CD14-positive monocyte (primary cell): ENCODE results near the gene KEL. TPM values are rescaled to one million over a fixed set of nuclear protein-coding genes. Genes with fewer than 3 reads are reported as not detected.

Source experiments
- DNase-seq, 3 donors: peaks; one replicate each; pipeline ENCODE4 v3.0.0-alpha.2; 2011 to 2022
- H2AFZ ChIP-seq: 2 replicates; pipeline ENCODE4 v1.6.0; 2012; ENCODE audit warnings: mild to moderate bottlenecking, low read depth, low read length, inconsistent platforms; ENCODE audit not compliant: insufficient read depth, poor library complexity, severe bottlenecking
- H3K27ac ChIP-seq, 2 donors: 1 replicate in 1 of 2; 2 replicates in 1 of 2; pipeline ENCODE4 v1.5.1; 2012 to 2013; ENCODE audit warnings: low read length in 2 of 2, control low read depth in 1 of 2, inconsistent platforms in 1 of 2, low read depth in 1 of 2, mild to moderate bottlenecking in 1 of 2
- H3K27me3 ChIP-seq, 2 donors: one replicate each; pipeline versions ENCODE4 v1.6.0 to v1.6.1; 2011 to 2013; ENCODE audit warnings: low read length in 2 of 2; ENCODE audit not compliant: control insufficient read depth in 2 of 2, insufficient read depth in 2 of 2
- H3K36me3 ChIP-seq, 2 donors: replicated peaks in 1 of 2; 1 replicate in 1 of 2; 2 replicates in 1 of 2; pipeline versions ENCODE4 v1.5.1 to v1.6.1; 2012 to 2013; ENCODE audit warnings: low read length in 2 of 2, control low read depth in 1 of 2, inconsistent platforms in 1 of 2, mild to moderate bottlenecking in 1 of 2; ENCODE audit not compliant: insufficient read depth in 2 of 2, control insufficient read depth in 1 of 2
- H3K4me1 ChIP-seq, 2 donors: 1 replicate in 1 of 2; 2 replicates in 1 of 2; pipeline versions ENCODE4 v1.5.1 to v1.6.1; 2012 to 2013; ENCODE audit warnings: low read length in 2 of 2, control low read depth in 1 of 2, inconsistent platforms in 1 of 2, mild to moderate bottlenecking in 1 of 2, moderate library complexity in 1 of 2; ENCODE audit not compliant: insufficient read depth in 2 of 2, control insufficient read depth in 1 of 2
- H3K4me2 ChIP-seq: replicated peaks from 2 replicates; pipeline ENCODE3; 2012; ENCODE audit warnings: low read length, moderate library complexity, mild to moderate bottlenecking; ENCODE audit not compliant: poor library complexity, severe bottlenecking; ENCODE audit errors: extremely low read depth
- H3K4me3 ChIP-seq, 3 experiments: fragments of 200-600 bp in 1 of 3; sonication (generic) in 1 of 3; replicated peaks in 1 of 3; 1 replicate in 2 of 3; 2 replicates in 1 of 3; pipeline ENCODE4 v1.5.1; 2011 to 2013; ENCODE audit warnings: low read length in 3 of 3, mild to moderate bottlenecking in 3 of 3, control low read depth in 2 of 3, low read depth in 2 of 3, inconsistent platforms in 1 of 3, moderate library complexity in 1 of 3
- H3K79me2 ChIP-seq: 2 replicates; pipeline ENCODE4 v1.6.0; 2012; ENCODE audit warnings: mild to moderate bottlenecking, control low read depth, inconsistent platforms, low read length, moderate library complexity; ENCODE audit not compliant: insufficient read depth
- H3K9ac ChIP-seq: 2 replicates; pipeline ENCODE4 v1.6.0; 2017; ENCODE audit warnings: low read length, mild to moderate bottlenecking; ENCODE audit not compliant: insufficient read depth, poor library complexity, severe bottlenecking
- H3K9me3 ChIP-seq, 2 donors: replicated peaks in 1 of 2; 1 replicate in 1 of 2; 2 replicates in 1 of 2; pipeline versions ENCODE4 v1.5.1 to v1.6.1; 2012 to 2013; ENCODE audit warnings: low read length in 2 of 2, control low read depth in 1 of 2; ENCODE audit not compliant: control insufficient read depth in 1 of 2, insufficient read depth in 1 of 2
- H4K20me1 ChIP-seq: 2 replicates; pipeline ENCODE4 v1.6.0; 2012; ENCODE audit warnings: mild to moderate bottlenecking, low read length, control low read depth, moderate library complexity; ENCODE audit not compliant: insufficient read depth
- H3K27ac Mint-ChIP-seq, 7 donors: one replicate each; pipeline ENCODE4 v1.8.0; 2020; ENCODE audit warnings: mild to moderate bottlenecking in 7 of 7, mixed read lengths in 7 of 7, moderate library complexity in 6 of 7, inconsistent platforms in 2 of 7
- H3K27me3 Mint-ChIP-seq, 3 donors: one replicate each; pipeline ENCODE4 v1.8.0; 2021 to 2022; ENCODE audit warnings: low read depth in 3 of 3, mild to moderate bottlenecking in 3 of 3, mixed read lengths in 3 of 3, moderate library complexity in 3 of 3, inconsistent platforms in 1 of 3
- H3K36me3 Mint-ChIP-seq, 2 donors: one replicate each; pipeline ENCODE4 v1.8.0; 2020; ENCODE audit warnings: mixed read lengths in 2 of 2, inconsistent platforms in 1 of 2, mild to moderate bottlenecking in 1 of 2
- H3K4me1 Mint-ChIP-seq: one replicate; pipeline ENCODE4 v1.8.0; 2020; ENCODE audit warnings: mild to moderate bottlenecking, mixed read lengths
- H3K4me3 Mint-ChIP-seq, 2 donors: one replicate each; pipeline ENCODE4 v1.8.0; 2020; ENCODE audit warnings: mild to moderate bottlenecking in 2 of 2, mixed read lengths in 2 of 2, moderate library complexity in 1 of 2
- H3K9me3 Mint-ChIP-seq, 7 donors: one replicate each; pipeline ENCODE4 v1.8.0; 2020 to 2022; ENCODE audit warnings: mixed read lengths in 7 of 7, mild to moderate bottlenecking in 6 of 7, moderate library complexity in 6 of 7, inconsistent platforms in 2 of 7
- WGBS: methylation state at CpG from one replicate; pipeline ENCODE4 v1.1.5; 2013; ENCODE audit warnings: missing lambda C conversion rate; ENCODE audit not compliant: insufficient coverage; 5-methylcytosine and 5-hydroxymethylcytosine counted together
- intact Hi-C, 2 donors: fragments of 100-400 bp; cut with micrococcal nuclease; formaldehyde crosslinking; loops; one replicate each; pipeline versions ENCODE4 v1.15.0 to v1.15.1; 2023
- polyA plus RNA-seq, 3 donors: library from polyadenylated mRNA; depleted of rRNA in 1 of 3; unstranded in 2 of 3; stranded (reverse) in 1 of 3; fragments of 300-500 nt in 2 of 3; fragments of >200 nt in 1 of 3; fragmentation: Illumina TruSeq in 2 of 3; gene quantifications; 1 replicate in 2 of 3; 2 replicates in 1 of 3; pipeline ENCODE4 v1.2.3, GENCODE V29; 2012 to 2021
- TF ChIP-seq, protein P1 (sequence below): fragments of 200-600 bp; IDR thresholded peaks from one replicate; pipeline ENCODE4 v1.8.0; 2022; ENCODE audit warnings: antibody characterized with exemption, mild to moderate bottlenecking

KEL gene
- polyA plus RNA-seq, 3 donors, result 2.5 TPM; not detected in 2

DNA sequence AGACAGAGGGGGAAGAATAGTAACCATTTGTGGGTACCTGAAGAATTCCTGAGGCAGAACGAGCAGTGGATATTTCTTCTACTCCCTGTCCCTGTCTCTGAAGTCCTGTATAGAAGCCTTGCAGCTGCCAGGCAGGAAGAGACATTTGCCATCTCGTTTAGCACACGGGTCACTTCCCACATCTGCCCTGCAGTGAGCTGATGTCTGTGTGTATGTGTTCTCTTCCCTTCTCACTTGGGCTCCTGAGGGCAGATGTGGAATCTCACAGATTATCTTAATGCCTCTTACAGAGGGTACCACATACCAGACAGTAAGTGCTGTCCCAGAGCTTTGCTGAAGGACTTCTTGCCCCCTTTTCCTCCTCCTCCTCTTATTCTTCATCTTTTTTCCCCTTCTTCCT lies 62.5 kb downstream of the KEL start:
- Mint-ChIP-seq H3K9me3 (peaks cover 0 to 6% (median 4%) of the 10 kb centered on the region in 7 donors), H3K36me3 (no peaks in the 10 kb centered on the region), H3K4me3 (peak overlapping the region in 1 of 2 donors; percentile 6), H3K4me1 (no peaks in the 10 kb centered on the region), H3K27ac (peak overlapping the region in 2 of 7 donors; percentile 5 to 27), H3K27me3 (peaks cover 3 to 7% (median 5%) of the 10 kb centered on the region in 3 donors)
- Histone ChIP-seq H3K27ac (no peak overlapping the region), H4K20me1 (no peaks in the 10 kb centered on the region), H3K9ac (no peak overlapping the region), H3K4me1 (no peaks in the 10 kb centered on the region), H3K4me3 (no peak overlapping the region), H2AFZ (no peak overlapping the region), H3K27me3 (no peaks in the 10 kb centered on the region), H3K36me3 (no peaks in the 10 kb centered on the region), H3K79me2 (no peaks in the 10 kb centered on the region), H3K4me2 (no peak overlapping the region), H3K9me3 (peaks cover 3 to 6% of the 10 kb centered on the region in 2 donors)
- 0% methylated on average over 2 of the region's 3 CpGs for WGBS
- intact Hi-C loops, result no loop called here
- DNase-seq, result no peak
- TF ChIP-seq, protein P1, sequence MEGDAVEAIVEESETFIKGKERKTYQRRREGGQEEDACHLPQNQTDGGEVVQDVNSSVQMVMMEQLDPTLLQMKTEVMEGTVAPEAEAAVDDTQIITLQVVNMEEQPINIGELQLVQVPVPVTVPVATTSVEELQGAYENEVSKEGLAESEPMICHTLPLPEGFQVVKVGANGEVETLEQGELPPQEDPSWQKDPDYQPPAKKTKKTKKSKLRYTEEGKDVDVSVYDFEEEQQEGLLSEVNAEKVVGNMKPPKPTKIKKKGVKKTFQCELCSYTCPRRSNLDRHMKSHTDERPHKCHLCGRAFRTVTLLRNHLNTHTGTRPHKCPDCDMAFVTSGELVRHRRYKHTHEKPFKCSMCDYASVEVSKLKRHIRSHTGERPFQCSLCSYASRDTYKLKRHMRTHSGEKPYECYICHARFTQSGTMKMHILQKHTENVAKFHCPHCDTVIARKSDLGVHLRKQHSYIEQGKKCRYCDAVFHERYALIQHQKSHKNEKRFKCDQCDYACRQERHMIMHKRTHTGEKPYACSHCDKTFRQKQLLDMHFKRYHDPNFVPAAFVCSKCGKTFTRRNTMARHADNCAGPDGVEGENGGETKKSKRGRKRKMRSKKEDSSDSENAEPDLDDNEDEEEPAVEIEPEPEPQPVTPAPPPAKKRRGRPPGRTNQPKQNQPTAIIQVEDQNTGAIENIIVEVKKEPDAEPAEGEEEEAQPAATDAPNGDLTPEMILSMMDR, result no peak

DNA sequence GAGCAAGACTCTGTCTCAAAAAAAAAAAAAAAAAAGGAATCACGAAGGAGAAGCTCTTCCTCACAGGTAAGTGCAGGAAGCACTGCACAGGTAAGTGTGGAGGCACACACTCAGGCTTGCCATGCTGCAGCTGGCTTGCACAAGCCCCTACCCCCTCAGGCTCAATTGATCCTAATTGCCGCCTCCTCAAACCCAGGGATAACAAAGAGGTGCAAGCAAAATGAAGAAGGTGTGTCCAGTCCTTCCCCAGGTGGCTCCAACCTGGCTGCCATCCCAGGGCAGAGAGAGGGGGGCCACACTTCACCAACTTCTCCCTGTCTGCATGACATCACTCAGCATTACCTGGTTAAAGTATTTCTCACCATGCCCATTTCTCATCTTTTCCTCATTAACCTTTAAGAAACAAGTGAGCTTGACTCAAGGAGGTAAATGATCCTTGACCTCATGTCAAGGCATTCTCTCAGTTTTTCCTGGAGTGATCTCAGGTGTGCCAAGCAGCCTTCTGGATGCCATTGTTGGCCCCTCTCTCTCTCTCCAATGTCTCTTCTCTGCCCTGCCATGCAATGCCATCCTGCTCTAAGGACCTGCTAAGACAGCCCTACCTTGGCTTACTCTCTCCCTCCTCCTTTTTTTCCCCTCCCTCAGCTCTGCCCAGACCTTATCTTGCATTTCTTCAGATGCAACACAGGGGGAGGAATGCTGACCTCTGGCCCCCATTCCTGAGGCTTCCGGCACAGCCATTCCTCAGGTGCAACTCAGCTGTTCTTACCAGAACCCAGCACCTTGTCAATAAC lies 63.6 kb downstream of the KEL start:
- H3K4me3 ChIP-seq, result no peak overlapping the region
- TF ChIP-seq, protein P1, result no peak
- H4K20me1 ChIP-seq, result no peaks in the 10 kb centered on the region
- H3K9me3 ChIP-seq, result no peaks in the 10 kb centered on the region
- H3K27me3 ChIP-seq, result no peaks in the 10 kb centered on the region
- Mint-ChIP-seq H3K4me3 (no peak overlapping the region), H3K27me3 (peaks cover 5 to 7% (median 5%) of the 10 kb centered on the region in 3 donors), H3K4me1 (peaks cover 5% of the 10 kb centered on the region), H3K27ac (no peak overlapping the region), H3K9me3 (no peaks in the 10 kb centered on the region), H3K36me3 (no peaks in the 10 kb centered on the region)
- H2AFZ ChIP-seq, result no peak overlapping the region
- DNase-seq, result no peak
- no peak overlapping the region for H3K4me2 ChIP-seq
- no peaks in the 10 kb centered on the region for H3K4me1 ChIP-seq
- H3K36me3 ChIP-seq, result no peaks in the 10 kb centered on the region
- no peak overlapping the region for H3K9ac ChIP-seq
- no peak overlapping the region for H3K27ac ChIP-seq
- H3K79me2 ChIP-seq, result no peaks in the 10 kb centered on the region
- WGBS, result 100% methylated on average over 1 of the region's 3 CpGs
- intact Hi-C loops, result no loop called here
